Smooth muscle cell (in vitro differentiated cells): ENCODE data around the gene SKAP2. TPM values are rescaled to one million over a fixed set of nuclear protein-coding genes. Genes with fewer than 3 reads are reported as not detected.

ENCODE experiments used
- DNase-seq: peaks from one replicate; lab custom pipeline; 2025; ENCODE audit not compliant: unreplicated experiment; lab: John Stamatoyannopoulos, UW
- H2AFZ ChIP-seq: fragments of 200-600 bp; sonication (generic); 2 replicates; pipeline ENCODE4 v1.6.0; 2016; ENCODE audit warnings: antibody characterized with exemption, low read depth, mild to moderate bottlenecking
- H3F3A ChIP-seq: fragments of 200-600 bp; sonication (generic); 2 replicates; pipeline ENCODE4 v1.6.0; 2017; ENCODE audit warnings: antibody characterized with exemption, low read depth
- H3K27ac ChIP-seq: fragments of 200-600 bp; sonication (generic); 2 replicates; pipeline ENCODE4 v1.5.1; 2016; ENCODE audit warnings: low read depth, mild to moderate bottlenecking
- H3K27me3 ChIP-seq: fragments of 200-600 bp; sonication (generic); 2 replicates; pipeline ENCODE4 v1.6.1; 2016; ENCODE audit warnings: low read depth, mild to moderate bottlenecking
- H3K36me3 ChIP-seq: fragments of 200-600 bp; sonication (generic); 2 replicates; pipeline ENCODE4 v1.5.1; 2016; ENCODE audit warnings: low read depth
- H3K4me1 ChIP-seq: fragments of 200-600 bp; sonication (generic); 2 replicates; pipeline ENCODE4 v1.5.1; 2016; ENCODE audit warnings: low read depth
- H3K4me2 ChIP-seq: fragments of 200-600 bp; sonication (generic); 2 replicates; pipeline ENCODE4 v1.6.0; 2016; ENCODE audit warnings: mild to moderate bottlenecking
- H3K4me3 ChIP-seq: fragments of 200-600 bp; sonication (generic); 2 replicates; pipeline ENCODE4 v1.5.1; 2016; ENCODE audit warnings: mild to moderate bottlenecking
- H3K79me2 ChIP-seq: fragments of 200-600 bp; sonication (generic); 2 replicates; pipeline ENCODE4 v1.6.0; 2016; ENCODE audit warnings: low read depth, mild to moderate bottlenecking
- H3K9ac ChIP-seq: fragments of 200-600 bp; sonication (generic); 2 replicates; pipeline ENCODE4 v1.6.0; 2016; ENCODE audit warnings: low read depth
- H3K9me3 ChIP-seq: fragments of 200-600 bp; sonication (generic); replicated peaks from 2 replicates; pipeline ENCODE4 v1.5.1; 2016; ENCODE audit warnings: low read depth
- H4K20me1 ChIP-seq: fragments of 200-600 bp; sonication (generic); 2 replicates; pipeline ENCODE4 v1.6.0; 2016; ENCODE audit warnings: low read depth
- WGBS: methylation state at CpG from one replicate; pipeline ENCODE4 v1.1.7; 2016; ENCODE audit warnings: low lambda C conversion rate; 5-methylcytosine and 5-hydroxymethylcytosine counted together
- polyA plus RNA-seq: library from polyadenylated mRNA; unstranded; fragments of >200 nt; fragmentation: Nextera tagmentation; extraction: Ambion mirVana; gene quantifications from 2 replicates; pipeline ENCODE4 v1.2.1, GENCODE V29; 2016
- total RNA-seq: library from RNA; depleted of rRNA; stranded (reverse); fragments of >200 nt; gene quantifications from 2 replicates; pipeline ENCODE4 v1.2.3, GENCODE V29; 2014
- TF ChIP-seq, protein P1 (sequence below): fragments of 200-600 bp; sonication (generic); IDR thresholded peaks from 2 replicates; pipeline ENCODE4 v1.5.1; 2017; ENCODE audit warnings: borderline replicate concordance, mild to moderate bottlenecking, antibody characterized with exemption; ENCODE audit not compliant: insufficient read depth, poor library complexity, severe bottlenecking

SKAP2 gene
- total and polyA plus RNA-seq, 2 experiments from 2014 or later, result 7.7 to 14.8 TPM

DNA sequence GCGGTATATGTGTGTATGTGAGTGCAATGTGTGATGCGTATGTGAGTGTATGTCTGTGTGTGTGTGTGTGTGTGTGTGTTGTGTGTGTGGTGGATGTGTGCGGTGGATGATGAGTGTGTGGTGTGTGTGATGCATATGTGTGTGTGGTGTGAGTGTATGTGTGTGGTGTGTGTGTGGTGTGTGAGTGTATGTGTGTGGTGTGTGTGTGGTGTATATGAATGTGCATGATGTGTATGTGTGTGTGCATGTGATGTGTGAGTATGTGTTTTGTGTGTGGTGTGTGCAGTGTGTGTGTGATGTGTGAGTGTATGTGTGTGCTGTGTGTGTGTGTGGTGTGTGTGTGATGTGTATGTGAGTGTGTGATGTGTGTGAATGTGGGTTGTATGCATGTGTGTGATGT, 222.0 kb downstream of the SKAP2 start:
- Histone ChIP-seq H3K9me3 (no peaks in the 10 kb centered on the region), H4K20me1 (no peaks in the 10 kb centered on the region), H3F3A (no peaks in the 10 kb centered on the region), H3K27me3 (peaks cover 7% of the 10 kb centered on the region), H3K4me2 (no peak overlapping the region), H3K4me1 (no peaks in the 10 kb centered on the region), H3K27ac (no peak overlapping the region), H3K79me2 (no peaks in the 10 kb centered on the region), H3K36me3 (no peaks in the 10 kb centered on the region), H2AFZ (no peak overlapping the region), H3K4me3 (no peak overlapping the region), H3K9ac (no peak overlapping the region)
- TF ChIP-seq, protein P1, sequence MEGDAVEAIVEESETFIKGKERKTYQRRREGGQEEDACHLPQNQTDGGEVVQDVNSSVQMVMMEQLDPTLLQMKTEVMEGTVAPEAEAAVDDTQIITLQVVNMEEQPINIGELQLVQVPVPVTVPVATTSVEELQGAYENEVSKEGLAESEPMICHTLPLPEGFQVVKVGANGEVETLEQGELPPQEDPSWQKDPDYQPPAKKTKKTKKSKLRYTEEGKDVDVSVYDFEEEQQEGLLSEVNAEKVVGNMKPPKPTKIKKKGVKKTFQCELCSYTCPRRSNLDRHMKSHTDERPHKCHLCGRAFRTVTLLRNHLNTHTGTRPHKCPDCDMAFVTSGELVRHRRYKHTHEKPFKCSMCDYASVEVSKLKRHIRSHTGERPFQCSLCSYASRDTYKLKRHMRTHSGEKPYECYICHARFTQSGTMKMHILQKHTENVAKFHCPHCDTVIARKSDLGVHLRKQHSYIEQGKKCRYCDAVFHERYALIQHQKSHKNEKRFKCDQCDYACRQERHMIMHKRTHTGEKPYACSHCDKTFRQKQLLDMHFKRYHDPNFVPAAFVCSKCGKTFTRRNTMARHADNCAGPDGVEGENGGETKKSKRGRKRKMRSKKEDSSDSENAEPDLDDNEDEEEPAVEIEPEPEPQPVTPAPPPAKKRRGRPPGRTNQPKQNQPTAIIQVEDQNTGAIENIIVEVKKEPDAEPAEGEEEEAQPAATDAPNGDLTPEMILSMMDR, result no peak
- 94% methylated on average over 3 of the region's 3 CpGs for WGBS
- DNase-seq, result no peak

DNA sequence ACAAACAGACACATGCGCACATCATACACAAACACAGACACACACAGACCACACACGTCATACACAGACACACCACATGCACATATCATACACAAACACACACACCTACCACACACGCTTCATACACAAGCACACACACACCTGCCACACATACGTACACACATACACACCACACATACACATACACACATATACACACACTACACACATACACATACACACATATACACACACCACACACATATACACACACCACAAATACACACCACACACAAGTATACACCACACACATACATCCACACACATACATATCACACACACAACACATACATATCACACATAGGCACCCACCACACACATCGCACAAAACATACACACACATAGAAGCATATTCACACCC, 224.7 kb downstream of the SKAP2 start:
- H3K4me3 ChIP-seq, result no peak overlapping the region
- no peaks in the 10 kb centered on the region for H4K20me1 ChIP-seq
- H3K27me3 ChIP-seq, result no peaks in the 10 kb centered on the region
- H3K4me1 ChIP-seq, result no peaks in the 10 kb centered on the region
- no peaks in the 10 kb centered on the region for H3K79me2 ChIP-seq
- H3F3A ChIP-seq, result no peaks in the 10 kb centered on the region
- no peak for DNase-seq
- H2AFZ ChIP-seq, result no peak overlapping the region
- no peak overlapping the region for H3K9ac ChIP-seq
- WGBS, result 97% methylated on average over 5 of the region's 5 CpGs
- TF ChIP-seq, protein P1, result no peak
- H3K4me2 ChIP-seq, result no peak overlapping the region
- no peaks in the 10 kb centered on the region for H3K9me3 ChIP-seq
- H3K27ac ChIP-seq, result no peak overlapping the region
- H3K36me3 ChIP-seq, result no peaks in the 10 kb centered on the region

DNA sequence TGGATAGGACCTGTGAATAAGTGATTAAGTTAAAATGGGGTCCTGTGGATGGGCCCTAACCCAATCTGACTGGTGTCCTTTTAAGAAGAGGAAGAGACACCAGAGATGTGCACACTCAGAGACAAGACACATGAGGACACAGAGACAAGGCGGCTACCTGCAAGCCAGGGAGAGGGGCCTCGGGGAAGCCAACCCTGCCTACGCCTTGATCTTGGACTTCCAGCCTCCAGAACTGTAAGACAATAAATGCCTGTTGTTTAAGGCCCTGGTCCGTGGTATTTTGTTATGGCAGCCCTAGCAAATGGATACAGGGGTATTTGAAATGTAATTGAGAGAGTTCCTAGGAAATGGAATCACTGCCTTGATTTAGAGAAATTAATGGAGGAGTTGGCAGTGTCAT, 225.3 kb downstream of the SKAP2 start:
- no peak overlapping the region for H3K27ac ChIP-seq
- no peak overlapping the region for H3K4me2 ChIP-seq
- 95% methylated on average over 4 of the region's 4 CpGs for WGBS
- TF ChIP-seq, protein P1, result no peak
- no peak for DNase-seq
- no peak overlapping the region for H2AFZ ChIP-seq
- H3K27me3 ChIP-seq, result no peaks in the 10 kb centered on the region
- no peak overlapping the region for H3K9ac ChIP-seq
- H4K20me1 ChIP-seq, result no peaks in the 10 kb centered on the region
- no peaks in the 10 kb centered on the region for H3K4me1 ChIP-seq
- H3F3A ChIP-seq, result no peaks in the 10 kb centered on the region
- H3K4me3 ChIP-seq, result no peak overlapping the region
- H3K36me3 ChIP-seq, result no peaks in the 10 kb centered on the region
- H3K79me2 ChIP-seq, result no peaks in the 10 kb centered on the region
- H3K9me3 ChIP-seq, result no peaks in the 10 kb centered on the region

DNA sequence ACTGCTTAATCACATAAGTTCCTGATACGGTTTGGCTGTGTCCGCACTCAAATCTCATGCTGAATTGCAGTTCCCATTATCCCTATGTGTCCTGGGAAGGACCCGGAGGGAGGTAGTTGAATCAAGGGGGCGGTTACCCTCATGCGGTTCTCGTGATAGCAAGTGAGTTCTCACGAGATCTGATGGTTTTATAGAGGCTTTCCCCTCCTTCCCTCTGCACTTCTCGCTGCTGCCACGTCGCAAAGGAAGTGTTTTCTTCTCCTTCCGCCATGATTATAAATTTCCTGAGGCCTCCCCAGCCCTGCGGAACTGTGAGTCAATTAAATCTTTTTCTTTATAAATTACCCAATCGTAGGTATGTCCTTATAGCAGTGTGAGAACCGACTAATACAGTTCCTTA, 226.2 kb downstream of the SKAP2 start:
- no peak overlapping the region for H3K4me3 ChIP-seq
- no peaks in the 10 kb centered on the region for H3K4me1 ChIP-seq
- no peaks in the 10 kb centered on the region for H3K9me3 ChIP-seq
- TF ChIP-seq, protein P1, result no peak
- H3K9ac ChIP-seq, result no peak overlapping the region
- H3K79me2 ChIP-seq, result no peaks in the 10 kb centered on the region
- no peak overlapping the region for H3K27ac ChIP-seq
- no peaks in the 10 kb centered on the region for H3K27me3 ChIP-seq
- no peaks in the 10 kb centered on the region for H3F3A ChIP-seq
- no peak for DNase-seq
- no peak overlapping the region for H2AFZ ChIP-seq
- H3K36me3 ChIP-seq, result no peaks in the 10 kb centered on the region
- H3K4me2 ChIP-seq, result no peak overlapping the region
- 89% methylated on average over 14 of the region's 14 CpGs for WGBS
- H4K20me1 ChIP-seq, result no peaks in the 10 kb centered on the region
